Cardiac muscle cell (in vitro differentiated cells and primary cell): Measurements from ENCODE around the gene SLC9A9. TPM values are rescaled to one million over a fixed set of nuclear protein-coding genes. Genes with fewer than 3 reads are reported as not detected.

Experiments
- DNase-seq, 2 donors: peaks; one replicate each; pipeline versions ENCODE4 v3.0.0 to v3.0.0-alpha.2; 2010 to 2017; ENCODE audit warnings: low read depth in 1 of 2, low spot score in 1 of 2
- H3K27ac ChIP-seq: fragments of 200-600 bp; sonication (generic); 2 replicates; pipeline ENCODE4 v1.5.1; 2016
- H3K27me3 ChIP-seq: fragments of 200-600 bp; sonication (generic); 2 replicates; pipeline ENCODE4 v1.6.0; 2016; ENCODE audit warnings: control low read depth
- H3K36me3 ChIP-seq: fragments of 200-600 bp; sonication (generic); 2 replicates; pipeline ENCODE4 v1.5.1; 2016; ENCODE audit warnings: control low read depth
- H3K4me1 ChIP-seq: fragments of 200-600 bp; sonication (generic); 2 replicates; pipeline ENCODE4 v1.8.1; 2017; ENCODE audit warnings: low read depth, mild to moderate bottlenecking, mixed run types
- H3K4me3 ChIP-seq: fragments of 200-600 bp; sonication (generic); 2 replicates; pipeline ENCODE4 v1.5.1; 2016; ENCODE audit warnings: mild to moderate bottlenecking
- H3K9me3 ChIP-seq: fragments of 200-600 bp; sonication (generic); 2 replicates; pipeline ENCODE4 v1.5.1; 2017; ENCODE audit warnings: low read depth, mild to moderate bottlenecking, control low read depth
- polyA plus RNA-seq: library from polyadenylated mRNA; unstranded; fragments of >200 nt; fragmentation: Nextera tagmentation; extraction: Ambion mirVana; gene quantifications from 2 replicates; pipeline ENCODE4 v1.2.1, GENCODE V29; 2016
- total RNA-seq: library from RNA; depleted of rRNA; stranded (reverse); fragments of >200 nt; gene quantifications from 2 replicates; pipeline ENCODE4 v1.2.3, GENCODE V29; 2016
- TF ChIP-seq, protein P1 (sequence below): IDR thresholded peaks from 2 replicates; pipeline ENCODE4 v1.5.1; 2012; ENCODE audit warnings: low read depth, mild to moderate bottlenecking, low read length

The SLC9A9 gene
- total and polyA plus RNA-seq, 2 experiments from 2014 or later = 0.73 to 1.5 TPM

- H3K9me3 ChIP-seq = no peaks in the 10 kb centered on the region
- no peak overlapping the region for H3K4me3 ChIP-seq
- DNase-seq = no peak
- no peak overlapping the region for H3K27ac ChIP-seq
- H3K27me3 ChIP-seq = no peaks in the 10 kb centered on the region
- TF ChIP-seq, protein P1, sequence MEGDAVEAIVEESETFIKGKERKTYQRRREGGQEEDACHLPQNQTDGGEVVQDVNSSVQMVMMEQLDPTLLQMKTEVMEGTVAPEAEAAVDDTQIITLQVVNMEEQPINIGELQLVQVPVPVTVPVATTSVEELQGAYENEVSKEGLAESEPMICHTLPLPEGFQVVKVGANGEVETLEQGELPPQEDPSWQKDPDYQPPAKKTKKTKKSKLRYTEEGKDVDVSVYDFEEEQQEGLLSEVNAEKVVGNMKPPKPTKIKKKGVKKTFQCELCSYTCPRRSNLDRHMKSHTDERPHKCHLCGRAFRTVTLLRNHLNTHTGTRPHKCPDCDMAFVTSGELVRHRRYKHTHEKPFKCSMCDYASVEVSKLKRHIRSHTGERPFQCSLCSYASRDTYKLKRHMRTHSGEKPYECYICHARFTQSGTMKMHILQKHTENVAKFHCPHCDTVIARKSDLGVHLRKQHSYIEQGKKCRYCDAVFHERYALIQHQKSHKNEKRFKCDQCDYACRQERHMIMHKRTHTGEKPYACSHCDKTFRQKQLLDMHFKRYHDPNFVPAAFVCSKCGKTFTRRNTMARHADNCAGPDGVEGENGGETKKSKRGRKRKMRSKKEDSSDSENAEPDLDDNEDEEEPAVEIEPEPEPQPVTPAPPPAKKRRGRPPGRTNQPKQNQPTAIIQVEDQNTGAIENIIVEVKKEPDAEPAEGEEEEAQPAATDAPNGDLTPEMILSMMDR = no peak
- no peaks in the 10 kb centered on the region for H3K4me1 ChIP-seq
- no peaks in the 10 kb centered on the region for H3K36me3 ChIP-seq
Observed at GRCh38 chr3:143503325-143503885, 344.9 kb downstream of the SLC9A9 start.

- Histone ChIP-seq H3K4me3 (no peak overlapping the region), H3K36me3 (no peaks in the 10 kb centered on the region), H3K27ac (no peak overlapping the region), H3K4me1 (no peaks in the 10 kb centered on the region), H3K9me3 (no peaks in the 10 kb centered on the region), H3K27me3 (no peaks in the 10 kb centered on the region)
- TF ChIP-seq, protein P1 = no peak
- DNase-seq = no peak
Observed at GRCh38 chr3:143502081-143502480, 346.2 kb downstream of the SLC9A9 start.

DNA sequence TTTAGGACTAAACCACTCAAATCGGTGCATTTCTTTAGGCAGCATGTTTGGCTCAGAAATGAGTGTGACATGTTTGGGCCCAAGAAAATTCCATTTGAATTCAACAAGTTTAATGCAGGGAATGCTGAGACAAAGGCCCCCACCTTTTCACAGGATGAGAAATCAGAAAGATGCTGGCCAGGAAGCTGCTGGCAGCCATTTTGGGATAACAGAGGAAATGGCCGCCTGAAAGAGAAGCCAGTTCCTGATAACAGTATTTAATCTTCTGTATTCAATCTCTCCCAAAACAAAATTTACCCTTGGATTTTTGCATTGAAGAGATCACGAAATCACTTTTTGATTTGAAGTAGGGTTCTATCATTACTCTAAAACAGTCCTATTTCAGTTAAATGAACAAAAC, 350.9 kb downstream of the SLC9A9 start:
- no peaks in the 10 kb centered on the region for H3K9me3 ChIP-seq
- DNase-seq = no peak
- H3K4me3 ChIP-seq = no peak overlapping the region
- no peaks in the 10 kb centered on the region for H3K4me1 ChIP-seq
- H3K36me3 ChIP-seq = no peaks in the 10 kb centered on the region
- no peaks in the 10 kb centered on the region for H3K27me3 ChIP-seq
- H3K27ac ChIP-seq = no peak overlapping the region
- TF ChIP-seq, protein P1 = no peak

- H3K4me3 ChIP-seq = no peak overlapping the region
- no peaks in the 10 kb centered on the region for H3K4me1 ChIP-seq
- H3K36me3 ChIP-seq = no peaks in the 10 kb centered on the region
- TF ChIP-seq, protein P1 = no peak
- no peak for DNase-seq
- H3K27ac ChIP-seq = no peak overlapping the region
- no peaks in the 10 kb centered on the region for H3K9me3 ChIP-seq
- H3K27me3 ChIP-seq = no peaks in the 10 kb centered on the region
Observed at GRCh38 chr3:143496191-143496590, 352.1 kb downstream of the SLC9A9 start.

DNA sequence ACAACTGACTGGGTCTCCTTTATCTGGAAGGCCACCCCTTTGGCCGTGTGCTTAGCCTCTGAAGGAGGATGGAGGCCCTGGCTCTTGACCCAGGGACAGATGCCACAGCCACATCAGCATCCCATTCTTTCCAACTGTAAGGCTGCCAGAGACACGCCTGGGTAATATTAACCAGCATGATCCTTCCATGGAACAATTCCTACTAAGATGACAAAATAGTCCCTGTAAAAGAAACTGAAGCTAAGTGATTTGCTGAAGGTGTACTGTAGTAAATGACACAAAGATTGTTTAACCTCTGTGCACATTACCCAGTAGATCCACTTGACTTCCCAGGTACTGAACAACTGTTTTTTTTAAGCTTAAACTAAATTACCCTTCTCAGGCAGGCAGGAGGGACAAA, 352.7 kb downstream of the SLC9A9 start:
- Histone ChIP-seq H3K9me3 (no peaks in the 10 kb centered on the region), H3K4me1 (no peaks in the 10 kb centered on the region), H3K36me3 (no peaks in the 10 kb centered on the region), H3K27me3 (no peaks in the 10 kb centered on the region), H3K27ac (no peak overlapping the region), H3K4me3 (no peak overlapping the region)
- DNase-seq = no peak
- TF ChIP-seq, protein P1 = no peak
